Parathyroid adenoma (tissue), 2 donors: ENCODE data around the gene OR5H6.

ENCODE experiments used
- H2AFZ ChIP-seq: fragments of 300-600 bp; sonication (generic); one replicate; pipeline ENCODE4 v1.7.0; 2017; ENCODE audit warnings: antibody characterized with exemption, mild to moderate bottlenecking
- H3K27ac ChIP-seq: fragments of 300-600 bp; sonication (generic); one replicate; pipeline ENCODE4 v1.7.0; 2017
- H3K27me3 ChIP-seq: fragments of 300-600 bp; sonication (generic); one replicate; pipeline ENCODE4 v1.7.0; 2017; ENCODE audit warnings: low read length; ENCODE audit not compliant: control insufficient read depth, insufficient read depth
- H3K36me3 ChIP-seq: fragments of 300-600 bp; sonication (generic); one replicate; pipeline ENCODE4 v1.7.0; 2017; ENCODE audit warnings: low read length; ENCODE audit not compliant: control insufficient read depth, insufficient read depth
- H3K4me1 ChIP-seq: fragments of 300-600 bp; sonication (generic); one replicate; pipeline ENCODE4 v1.7.0; 2017; ENCODE audit warnings: control low read depth
- H3K4me2 ChIP-seq: fragments of 300-600 bp; sonication (generic); one replicate; pipeline ENCODE4 v1.7.0; 2017; ENCODE audit warnings: low read length
- H3K4me3 ChIP-seq: fragments of 300-600 bp; sonication (generic); one replicate; pipeline ENCODE4 v1.7.0; 2017; ENCODE audit warnings: low read depth, low read length
- H3K79me2 ChIP-seq: fragments of 300-600 bp; sonication (generic); one replicate; pipeline ENCODE4 v1.7.0; 2017; ENCODE audit warnings: control low read depth
- H3K9ac ChIP-seq: fragments of 300-600 bp; sonication (generic); one replicate; pipeline ENCODE4 v1.7.0; 2017; ENCODE audit warnings: mild to moderate bottlenecking
- H3K9me3 ChIP-seq: fragments of 300-600 bp; sonication (generic); one replicate; pipeline ENCODE4 v1.7.0; 2017; ENCODE audit warnings: low read length; ENCODE audit not compliant: control insufficient read depth
- TF ChIP-seq, protein P1 (sequence below): fragments of 300-600 bp; sonication (generic); IDR thresholded peaks from one replicate; pipeline ENCODE4 v1.7.0; 2017; ENCODE audit warnings: antibody characterized with exemption, mild to moderate bottlenecking
- donor health status: primary hyperparathyroidism.

Gene OR5H6

DNA sequence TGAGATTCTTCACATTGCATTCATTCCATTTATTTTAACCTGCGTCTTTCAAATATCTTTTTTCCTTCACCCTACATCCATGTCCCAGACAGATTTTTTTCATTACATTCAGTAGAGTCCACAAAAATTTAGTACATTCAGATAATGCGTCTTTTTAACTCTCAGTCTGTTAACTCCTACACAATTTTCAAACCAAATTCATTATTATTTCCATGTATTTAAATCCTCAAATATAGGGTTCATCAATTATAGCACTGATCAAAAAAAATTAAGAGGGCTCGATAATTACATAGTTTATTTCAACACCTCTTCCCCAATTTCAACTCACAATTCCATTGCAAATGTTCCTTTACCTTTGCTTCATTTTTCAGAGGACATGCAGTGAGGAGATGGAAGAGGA is at the start of gene OR5H6:
Gene OR5H6 (plus strand): TSS at position 301 of the 400 bp plus-strand sequence. CDS start 89 bp downstream, at position 390.
- H3K36me3 ChIP-seq, result no peaks in the 10 kb centered on the region
- no peaks in the 10 kb centered on the region for H3K9me3 ChIP-seq
- no peak within 1 kb of the TSS for H3K4me2 ChIP-seq
- no peaks in the 10 kb centered on the region for H3K79me2 ChIP-seq
- no peak within 1 kb of the TSS for H2AFZ ChIP-seq
- H3K4me3 ChIP-seq, result no peak within 1 kb of the TSS
- H3K9ac ChIP-seq, result no peak within 1 kb of the TSS
- no peaks in the 10 kb centered on the region for H3K27me3 ChIP-seq
- TF ChIP-seq, protein P1, sequence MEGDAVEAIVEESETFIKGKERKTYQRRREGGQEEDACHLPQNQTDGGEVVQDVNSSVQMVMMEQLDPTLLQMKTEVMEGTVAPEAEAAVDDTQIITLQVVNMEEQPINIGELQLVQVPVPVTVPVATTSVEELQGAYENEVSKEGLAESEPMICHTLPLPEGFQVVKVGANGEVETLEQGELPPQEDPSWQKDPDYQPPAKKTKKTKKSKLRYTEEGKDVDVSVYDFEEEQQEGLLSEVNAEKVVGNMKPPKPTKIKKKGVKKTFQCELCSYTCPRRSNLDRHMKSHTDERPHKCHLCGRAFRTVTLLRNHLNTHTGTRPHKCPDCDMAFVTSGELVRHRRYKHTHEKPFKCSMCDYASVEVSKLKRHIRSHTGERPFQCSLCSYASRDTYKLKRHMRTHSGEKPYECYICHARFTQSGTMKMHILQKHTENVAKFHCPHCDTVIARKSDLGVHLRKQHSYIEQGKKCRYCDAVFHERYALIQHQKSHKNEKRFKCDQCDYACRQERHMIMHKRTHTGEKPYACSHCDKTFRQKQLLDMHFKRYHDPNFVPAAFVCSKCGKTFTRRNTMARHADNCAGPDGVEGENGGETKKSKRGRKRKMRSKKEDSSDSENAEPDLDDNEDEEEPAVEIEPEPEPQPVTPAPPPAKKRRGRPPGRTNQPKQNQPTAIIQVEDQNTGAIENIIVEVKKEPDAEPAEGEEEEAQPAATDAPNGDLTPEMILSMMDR, result no peak
- H3K4me1 ChIP-seq, result no peaks in the 10 kb centered on the region
- no peak within 1 kb of the TSS for H3K27ac ChIP-seq

DNA sequence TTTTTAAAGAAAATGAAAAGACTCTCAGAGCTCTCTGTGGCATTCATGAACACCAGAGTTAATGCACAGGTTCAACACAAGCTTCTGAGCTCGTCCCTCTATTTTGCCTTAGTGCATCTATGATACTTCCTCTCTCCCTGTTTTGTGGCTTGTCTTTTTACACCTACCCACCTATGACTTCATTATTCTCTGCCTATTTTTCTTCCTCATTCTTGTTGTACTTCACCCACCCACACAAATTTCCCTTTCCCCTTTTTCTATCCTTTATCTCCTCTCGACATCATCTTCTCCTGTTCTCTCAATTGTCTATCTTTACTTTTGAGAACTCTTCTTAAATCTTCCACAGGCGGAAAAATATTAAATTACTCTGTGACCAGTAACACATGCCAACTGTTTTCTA is 49.0 kb upstream of the OR5H6 start:
- no peak overlapping the region for H3K27ac ChIP-seq
- no peaks in the 10 kb centered on the region for H3K79me2 ChIP-seq
- TF ChIP-seq, protein P1, result no peak
- no peaks in the 10 kb centered on the region for H3K36me3 ChIP-seq
- no peak overlapping the region for H2AFZ ChIP-seq
- no peak overlapping the region for H3K9ac ChIP-seq
- no peaks in the 10 kb centered on the region for H3K9me3 ChIP-seq
- H3K4me1 ChIP-seq, result no peaks in the 10 kb centered on the region
- H3K27me3 ChIP-seq, result no peaks in the 10 kb centered on the region
- H3K4me3 ChIP-seq, result no peak overlapping the region
- H3K4me2 ChIP-seq, result no peak overlapping the region

DNA sequence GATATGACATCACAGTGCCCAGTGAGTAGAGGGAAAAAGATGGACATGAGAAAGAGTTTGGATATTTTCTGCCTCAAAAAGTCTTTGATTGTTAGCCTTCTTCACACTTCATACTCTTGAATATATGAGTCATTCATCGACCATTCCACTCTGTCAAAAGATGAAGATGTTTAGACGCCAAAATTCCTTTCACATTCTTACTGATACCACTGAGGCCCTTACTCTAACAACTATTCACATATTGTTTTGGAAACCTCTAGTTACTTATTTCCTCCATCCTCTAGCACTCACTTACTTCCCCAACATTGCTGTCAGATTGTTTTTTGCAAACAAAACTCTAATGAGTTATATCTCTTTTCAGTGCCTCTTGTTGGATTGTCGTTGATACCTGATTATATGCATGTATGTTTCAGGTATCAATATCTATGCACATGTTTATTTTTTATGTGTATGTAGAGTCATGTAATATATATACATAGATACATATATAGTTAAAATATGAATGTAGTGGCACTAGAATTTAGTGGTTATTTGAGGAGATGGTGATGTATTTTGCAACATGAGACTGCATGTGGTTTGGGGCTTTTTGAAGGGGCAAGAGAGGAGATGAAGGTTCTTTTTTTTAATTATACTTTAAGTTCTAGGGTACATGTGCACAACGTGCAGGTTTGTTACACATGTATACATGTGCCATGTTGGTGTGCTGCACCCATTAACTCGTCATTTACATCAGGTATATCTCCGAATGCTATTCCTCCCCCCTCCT is 40.0 kb upstream of the OR5H6 start:
- H3K79me2 ChIP-seq, result no peaks in the 10 kb centered on the region
- H3K4me2 ChIP-seq, result no peak overlapping the region
- H2AFZ ChIP-seq, result no peak overlapping the region

DNA sequence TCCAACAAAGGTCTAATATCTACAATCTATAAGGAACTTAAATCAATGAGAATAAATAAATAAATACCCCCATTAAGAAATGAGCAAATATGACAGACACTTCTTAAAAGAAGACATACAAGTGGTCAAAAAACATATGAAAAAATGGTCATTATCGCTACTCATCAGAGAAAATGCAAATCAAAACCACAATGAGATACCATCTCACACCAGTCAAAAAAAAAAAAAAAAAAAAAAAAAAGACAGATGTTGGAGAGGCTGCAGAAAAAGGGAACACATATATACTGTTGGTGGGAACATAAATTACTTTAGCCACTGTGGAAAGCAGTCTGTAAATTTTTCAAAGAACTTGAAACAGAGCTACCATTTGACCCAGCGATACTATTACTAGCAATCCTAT is 31.6 kb upstream of the OR5H6 start:
- Histone ChIP-seq H3K9me3 (no peaks in the 10 kb centered on the region), H3K4me3 (no peak overlapping the region), H3K4me2 (no peak overlapping the region), H3K9ac (no peak overlapping the region), H3K4me1 (no peaks in the 10 kb centered on the region), H2AFZ (no peak overlapping the region), H3K36me3 (no peaks in the 10 kb centered on the region), H3K27me3 (no peaks in the 10 kb centered on the region), H3K79me2 (no peaks in the 10 kb centered on the region), H3K27ac (no peak overlapping the region)
- TF ChIP-seq, protein P1, result no peak

More for the DNA sequence above, 40.0 kb upstream of the OR5H6 start:
- no peak overlapping the region for H3K9ac ChIP-seq
- H3K4me3 ChIP-seq, result no peak overlapping the region
- no peaks in the 10 kb centered on the region for H3K4me1 ChIP-seq
- no peak overlapping the region for H3K27ac ChIP-seq
- TF ChIP-seq, protein P1, result no peak
- no peaks in the 10 kb centered on the region for H3K36me3 ChIP-seq
- H3K9me3 ChIP-seq, result no peaks in the 10 kb centered on the region
- H3K27me3 ChIP-seq, result no peaks in the 10 kb centered on the region

DNA sequence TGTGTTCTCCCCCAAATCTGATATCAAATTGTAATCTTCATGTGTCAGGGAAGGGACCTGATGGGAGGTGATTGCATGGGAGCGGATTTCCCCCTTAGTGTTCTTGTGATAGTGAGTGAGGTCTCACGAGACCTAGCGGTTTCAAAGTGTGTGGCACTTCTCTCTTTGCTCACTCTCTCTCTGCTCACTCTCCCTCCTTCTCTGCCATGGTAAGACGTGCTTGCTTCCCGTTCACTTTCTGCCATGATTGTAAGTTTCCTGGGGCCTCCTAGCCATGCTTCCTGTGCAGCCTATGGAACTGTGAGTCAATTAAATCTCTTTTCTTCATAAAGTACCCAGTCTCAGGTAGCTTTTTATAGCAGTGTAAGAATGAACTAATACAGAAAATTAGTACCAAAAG is 30.6 kb upstream of the OR5H6 start:
- Histone ChIP-seq H3K4me2 (no peak overlapping the region), H3K79me2 (no peaks in the 10 kb centered on the region), H3K36me3 (no peaks in the 10 kb centered on the region), H3K27ac (no peak overlapping the region), H3K27me3 (no peaks in the 10 kb centered on the region), H3K4me3 (no peak overlapping the region), H3K4me1 (no peaks in the 10 kb centered on the region), H3K9me3 (no peaks in the 10 kb centered on the region), H3K9ac (no peak overlapping the region), H2AFZ (no peak overlapping the region)
- TF ChIP-seq, protein P1, result no peak
